Ovary (tissue), 3 donors: ENCODE results near the gene ELOVL5.

Source experiments
- CTCF ChIP-seq, 3 donors: fragments of 450-650 bp in 2 of 3; fragments of 200-600 bp in 1 of 3; IDR thresholded peaks; one replicate each; pipeline versions ENCODE4 v1.5.1 to v1.8.0; 2016 to 2022; ENCODE audit warnings: antibody characterized with exemption in 3 of 3, mild to moderate bottlenecking in 1 of 3
- EP300 ChIP-seq: sonication (generic); formaldehyde crosslinking; IDR thresholded peaks from one replicate; pipeline ENCODE4 v1.6.1; 2017; ENCODE audit warnings: antibody characterized with exemption
- POLR2A ChIP-seq: fragments of 450-650 bp; IDR thresholded peaks from one replicate; pipeline ENCODE4 v1.6.1; 2017; ENCODE audit warnings: antibody characterized with exemption, mild to moderate bottlenecking, moderate library complexity
- donor health status: DM: no; HTN: no; CAD: no.

GRCh38 chr6:53290537-53291510, 57.9 kb downstream of the ELOVL5 start:
- TF ChIP-seq CTCF (IDR thresholded peaks at IDR 0.05), result no peak
- no peak for TF ChIP-seq POLR2A
- no peak for TF ChIP-seq EP300
